Tibial artery (tissue), 4 donors: ENCODE data around the gene ALPG.

Experiments
- DNase-seq, 2 donors: peaks; one replicate each; pipeline ENCODE4 v3.0.0-alpha.2; 2019
- H3K27ac ChIP-seq, 2 donors: fragments of 200-600 bp; sonication (generic) in 1 of 2; 1 replicate in 1 of 2; 2 replicates in 1 of 2; pipeline ENCODE4 v1.5.1; 2018 to 2019; ENCODE audit warnings: mild to moderate bottlenecking in 1 of 2
- H3K27me3 ChIP-seq, 2 donors: fragments of 200-600 bp; sonication (generic) in 1 of 2; one replicate each; pipeline versions ENCODE4 v1.5.1 to v1.6.0; 2016 to 2019
- H3K36me3 ChIP-seq, 3 donors: fragments of 200-600 bp; sonication (generic) in 2 of 3; one replicate each; pipeline ENCODE4 v1.5.1; 2016 to 2019; ENCODE audit warnings: mild to moderate bottlenecking in 2 of 3
- H3K4me1 ChIP-seq, 4 donors: fragments of 200-600 bp; sonication (generic) in 2 of 4; 1 replicate in 3 of 4; 2 replicates in 1 of 4; pipeline ENCODE4 v1.5.1; 2016 to 2019
- H3K4me3 ChIP-seq, 2 donors: fragments of 200-600 bp; sonication (generic) in 1 of 2; 1 replicate in 1 of 2; 2 replicates in 1 of 2; pipeline ENCODE4 v1.5.1; 2018 to 2019; ENCODE audit warnings: mild to moderate bottlenecking in 2 of 2
- H3K9me3 ChIP-seq, 3 donors: fragments of 200-600 bp; sonication (generic) in 1 of 3; one replicate each; pipeline ENCODE4 v1.5.1; 2016 to 2019
- intact Hi-C: fragments of 100-400 bp; cut with DNase I; formaldehyde crosslinking; loops from one replicate; pipeline ENCODE4 v1.15.0; 2023; ENCODE audit warnings: low total_unique reads
- TF ChIP-seq, protein P1 (sequence below), 2 experiments: fragments of 200-600 bp in 1 of 2; fragments of 450-650 bp in 1 of 2; IDR thresholded peaks; one replicate each; pipeline ENCODE4 v1.5.1; 2017 to 2019; ENCODE audit warnings: antibody characterized with exemption in 2 of 2, mild to moderate bottlenecking in 1 of 2, moderate library complexity in 1 of 2

ALPG gene

DNA sequence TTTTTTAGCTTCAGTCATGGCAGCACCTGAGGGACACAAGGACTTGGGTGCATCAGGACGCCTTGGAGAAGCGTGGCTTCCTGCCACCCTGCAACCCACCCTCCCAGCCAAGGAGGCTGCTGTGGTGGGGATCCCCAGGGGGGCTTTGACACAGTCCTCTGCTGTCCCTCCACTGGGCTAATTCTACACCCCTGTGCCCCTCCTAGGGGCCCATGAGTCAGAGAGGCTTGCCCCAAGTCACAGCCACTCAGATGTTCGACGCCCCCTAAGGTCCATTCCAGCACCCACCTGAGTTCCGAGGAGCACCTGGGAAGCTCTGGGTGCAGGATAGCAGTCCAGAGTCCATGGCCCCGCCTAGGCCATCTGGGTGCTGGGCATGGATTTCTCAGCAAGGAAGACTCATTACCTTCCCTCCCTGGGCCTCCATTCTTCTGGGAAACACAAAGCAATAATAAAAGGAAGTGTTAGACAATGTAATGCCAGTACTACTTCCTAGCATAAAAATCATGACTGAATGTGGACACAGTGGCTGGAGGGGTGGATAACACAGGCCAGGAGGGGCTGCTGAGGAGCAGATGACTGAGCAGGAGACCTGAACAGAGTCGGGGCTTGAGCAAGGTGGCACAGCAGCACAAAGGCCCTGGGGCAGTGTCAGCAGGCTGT is 3.7 kb downstream of the ALPG start:
- Histone ChIP-seq H3K27me3 (peaks cover 0 to 33% of the 10 kb centered on the region in 2 donors), H3K4me1 (no peaks in the 10 kb centered on the region), H3K36me3 (no peaks in the 10 kb centered on the region), H3K9me3 (no peaks in the 10 kb centered on the region), H3K4me3 (no peak overlapping the region), H3K27ac (no peak overlapping the region)
- intact Hi-C loops = no loop called here
- TF ChIP-seq, protein P1, sequence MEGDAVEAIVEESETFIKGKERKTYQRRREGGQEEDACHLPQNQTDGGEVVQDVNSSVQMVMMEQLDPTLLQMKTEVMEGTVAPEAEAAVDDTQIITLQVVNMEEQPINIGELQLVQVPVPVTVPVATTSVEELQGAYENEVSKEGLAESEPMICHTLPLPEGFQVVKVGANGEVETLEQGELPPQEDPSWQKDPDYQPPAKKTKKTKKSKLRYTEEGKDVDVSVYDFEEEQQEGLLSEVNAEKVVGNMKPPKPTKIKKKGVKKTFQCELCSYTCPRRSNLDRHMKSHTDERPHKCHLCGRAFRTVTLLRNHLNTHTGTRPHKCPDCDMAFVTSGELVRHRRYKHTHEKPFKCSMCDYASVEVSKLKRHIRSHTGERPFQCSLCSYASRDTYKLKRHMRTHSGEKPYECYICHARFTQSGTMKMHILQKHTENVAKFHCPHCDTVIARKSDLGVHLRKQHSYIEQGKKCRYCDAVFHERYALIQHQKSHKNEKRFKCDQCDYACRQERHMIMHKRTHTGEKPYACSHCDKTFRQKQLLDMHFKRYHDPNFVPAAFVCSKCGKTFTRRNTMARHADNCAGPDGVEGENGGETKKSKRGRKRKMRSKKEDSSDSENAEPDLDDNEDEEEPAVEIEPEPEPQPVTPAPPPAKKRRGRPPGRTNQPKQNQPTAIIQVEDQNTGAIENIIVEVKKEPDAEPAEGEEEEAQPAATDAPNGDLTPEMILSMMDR (IDR thresholded peaks at IDR 0.05) = no peak
- DNase-seq = peak in 1 of 2 donors; percentile 29

- Histone ChIP-seq H3K27ac (no peak overlapping the region), H3K4me3 (no peak overlapping the region), H3K4me1 (no peaks in the 10 kb centered on the region), H3K27me3 (peaks cover 0 to 50% of the 10 kb centered on the region in 2 donors), H3K36me3 (no peaks in the 10 kb centered on the region), H3K9me3 (no peaks in the 10 kb centered on the region)
- TF ChIP-seq, protein P1 (IDR thresholded peaks at IDR 0.05) = no peak
- DNase-seq = peak in 1 of 2 donors; percentile 21
- intact Hi-C loops = no loop called here
Observed at GRCh38 chr2:232411901-232412629, 5.4 kb downstream of the ALPG start.

DNA sequence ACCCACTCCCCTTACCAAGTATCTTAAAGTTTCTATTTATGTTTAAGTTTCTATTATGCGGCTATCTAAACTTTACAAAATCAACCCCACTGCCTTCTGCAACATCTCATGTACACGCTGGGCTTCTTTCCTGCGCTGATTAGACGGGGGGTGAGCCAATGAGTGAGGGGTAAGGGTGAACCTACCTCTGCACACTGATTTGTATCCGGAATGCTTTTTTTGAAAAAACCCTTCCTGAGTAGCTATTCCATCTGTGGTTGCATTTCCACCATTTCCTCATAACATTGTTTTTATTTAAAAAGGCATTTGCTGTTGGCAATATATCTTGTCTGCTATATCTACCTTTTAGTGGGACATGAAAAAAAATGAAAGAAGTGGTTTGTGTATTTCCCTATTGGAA is 6.3 kb downstream of the ALPG start:
- Histone ChIP-seq H3K4me1 (no peaks in the 10 kb centered on the region), H3K36me3 (no peaks in the 10 kb centered on the region), H3K27ac (no peak overlapping the region), H3K27me3 (peaks cover 0 to 56% of the 10 kb centered on the region in 2 donors), H3K4me3 (no peak overlapping the region), H3K9me3 (no peaks in the 10 kb centered on the region)
- peak in 1 of 2 donors; percentile 5 for DNase-seq
- TF ChIP-seq, protein P1 (IDR thresholded peaks at IDR 0.05) = no peak
- intact Hi-C loops = no loop called here

DNA sequence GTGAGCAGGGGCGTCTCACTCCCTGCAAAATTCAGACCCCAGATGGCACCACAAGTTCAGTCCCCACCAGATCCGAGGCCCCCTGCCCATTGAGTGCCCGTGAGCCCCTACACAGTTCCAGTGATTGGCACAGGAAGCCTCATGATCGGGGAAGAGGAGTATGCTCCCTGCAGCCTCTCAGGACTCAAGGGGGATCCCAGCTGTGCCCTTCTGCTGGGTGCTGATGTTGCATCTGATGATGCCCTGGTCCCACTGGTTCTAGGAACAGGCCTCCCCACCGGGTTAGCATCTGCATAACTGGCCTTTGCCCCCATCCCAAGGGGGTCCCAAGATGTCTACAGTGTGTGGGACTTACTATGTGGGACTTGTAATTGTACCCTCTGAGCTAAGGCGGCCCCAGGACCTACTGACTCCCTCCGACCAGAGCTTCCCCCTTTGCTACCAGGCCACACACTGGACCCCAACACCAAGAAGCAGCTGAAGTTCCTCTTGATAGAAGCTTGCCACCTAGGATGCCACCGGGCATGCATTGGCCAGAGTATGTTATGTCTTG is 8.6 kb downstream of the ALPG start:
- no peaks in the 10 kb centered on the region for H3K9me3 ChIP-seq
- peak in 1 of 2 donors; percentile 55 for DNase-seq
- no peak overlapping the region for H3K27ac ChIP-seq
- intact Hi-C loops = no loop called here
- peaks cover 0 to 20% (median 17%) of the 10 kb centered on the region in 4 donors for H3K4me1 ChIP-seq
- TF ChIP-seq, protein P1 (IDR thresholded peaks at IDR 0.05) = no peak
- peaks cover 0 to 68% of the 10 kb centered on the region in 2 donors for H3K27me3 ChIP-seq
- no peak overlapping the region for H3K4me3 ChIP-seq
- H3K36me3 ChIP-seq = no peaks in the 10 kb centered on the region

- no peak overlapping the region for H3K4me3 ChIP-seq
- H3K36me3 ChIP-seq = no peaks in the 10 kb centered on the region
- H3K27me3 ChIP-seq = peaks cover 0 to 68% of the 10 kb centered on the region in 2 donors
- no peak overlapping the region for H3K27ac ChIP-seq
- H3K9me3 ChIP-seq = no peaks in the 10 kb centered on the region
- DNase-seq = peak in 1 of 2 donors; percentile 58
- H3K4me1 ChIP-seq = peaks cover 0 to 27% (median 24%) of the 10 kb centered on the region in 4 donors
- intact Hi-C loops = no loop called here
- TF ChIP-seq, protein P1 (IDR thresholded peaks at IDR 0.05) = no peak
Observed at GRCh38 chr2:232415736-232416520, 9.3 kb downstream of the ALPG start.
